Activated CD8-positive, alpha-beta memory T cell treated with anti-CD3 and anti-CD28 coated beads for 24 hours (primary cell): ENCODE measurements around the gene DDX42.
A peak's percentile ranks its signal among the peaks of the same experiment; 100 is the strongest.
"Not testable (repeated sequence)": the region's sequence is repeated elsewhere in the genome, so short reads cannot be mapped to it uniquely, and the experiment has no call there.

ENCODE experiments used
- DNase-seq: peaks from one replicate; pipeline ENCODE4 v3.0.0-alpha.2; 2020

DDX42 gene

DNA sequence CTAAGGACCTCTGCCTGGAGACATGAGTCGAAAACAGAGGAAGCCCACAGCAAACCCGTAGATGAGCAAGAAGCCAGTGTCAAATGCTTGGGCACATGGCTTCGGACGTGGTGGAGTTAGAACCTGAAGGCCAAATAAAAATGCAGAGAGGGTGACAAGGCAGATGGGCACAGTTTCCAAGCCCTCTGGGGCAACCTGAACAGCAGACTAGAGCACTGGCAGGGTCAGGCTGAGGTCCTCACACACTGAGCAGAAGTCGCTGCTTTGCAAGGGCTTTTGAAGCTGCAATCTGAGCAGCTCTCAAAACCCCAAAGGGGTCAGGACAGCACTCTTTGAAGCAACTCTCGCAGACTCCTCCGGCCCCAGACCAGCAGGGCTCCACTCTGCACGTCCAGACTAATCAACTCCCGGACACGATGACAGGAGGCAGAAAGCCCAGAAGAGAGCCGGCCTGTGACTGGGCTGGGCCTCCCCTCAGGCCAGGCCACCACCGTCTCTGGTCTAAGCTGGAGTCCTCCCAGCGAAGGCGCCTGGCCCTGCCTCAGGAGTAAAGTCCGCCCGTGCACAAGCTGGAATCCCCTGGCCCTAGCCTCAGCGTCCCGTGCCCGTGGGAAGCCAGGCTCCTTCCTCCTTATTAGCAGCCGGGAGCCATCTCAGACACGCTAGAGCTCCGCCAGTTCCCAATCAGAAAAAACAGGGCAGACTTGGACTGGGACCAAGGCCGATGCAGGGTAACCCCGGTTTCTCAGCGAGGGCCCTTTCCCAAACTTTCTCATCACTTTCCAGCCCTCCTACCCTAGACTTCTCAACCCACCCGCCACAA lies 67.6 kb downstream of the DDX42 start:
- no peak for DNase-seq

- DNase-seq = no peak
Observed at GRCh38 chr17:63842173-63842539, 68.2 kb downstream of the DDX42 start.

DNA sequence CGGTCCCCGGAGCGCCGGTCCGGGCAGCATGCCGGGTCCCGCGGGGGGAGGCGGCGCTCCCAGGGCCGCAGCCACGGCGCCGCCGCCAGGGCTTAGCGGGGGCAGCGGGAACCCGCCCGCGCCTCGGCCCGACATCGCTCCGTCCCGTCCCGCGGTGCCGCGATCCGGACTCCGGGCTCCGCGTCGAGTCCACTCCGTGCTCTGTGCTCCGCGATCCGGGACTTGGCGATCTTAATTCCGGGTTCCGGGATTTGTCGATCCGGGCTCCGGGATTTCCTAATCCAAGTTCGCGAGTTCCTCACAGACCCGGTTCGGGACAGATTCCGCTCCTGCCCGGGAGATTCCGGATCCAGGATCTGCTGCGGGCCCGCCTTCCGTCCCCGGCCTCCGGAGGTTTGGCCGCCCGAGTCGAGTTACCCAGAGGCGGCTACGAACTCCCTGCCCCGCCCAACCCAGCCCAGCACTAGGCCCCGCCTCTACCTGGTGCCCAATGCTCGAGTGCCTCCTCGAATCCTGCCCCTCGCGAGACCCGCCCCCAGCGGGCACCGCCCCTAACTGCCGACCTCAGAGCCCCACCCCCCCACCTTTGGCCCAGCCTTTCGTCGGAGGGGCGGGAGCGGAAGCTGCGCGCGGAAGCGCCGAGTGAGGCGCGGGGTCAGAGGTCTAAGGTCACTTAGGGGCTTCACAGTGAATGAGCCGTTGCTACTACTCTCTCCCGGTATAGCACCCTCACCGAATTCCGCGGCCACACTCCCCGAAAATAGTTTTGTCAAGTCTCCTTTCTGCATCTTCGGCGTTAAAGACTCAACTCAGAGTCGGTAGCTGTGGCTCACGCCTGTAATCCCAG lies 68.8 kb downstream of the DDX42 start, which contains the start of gene SMARCD2:
Gene SMARCD2 (minus strand): TSS at position 146 of the 847 bp plus-strand sequence. CDS start 11 bp downstream, at position 135.
- DNase-seq = peak; percentile 99

DNA sequence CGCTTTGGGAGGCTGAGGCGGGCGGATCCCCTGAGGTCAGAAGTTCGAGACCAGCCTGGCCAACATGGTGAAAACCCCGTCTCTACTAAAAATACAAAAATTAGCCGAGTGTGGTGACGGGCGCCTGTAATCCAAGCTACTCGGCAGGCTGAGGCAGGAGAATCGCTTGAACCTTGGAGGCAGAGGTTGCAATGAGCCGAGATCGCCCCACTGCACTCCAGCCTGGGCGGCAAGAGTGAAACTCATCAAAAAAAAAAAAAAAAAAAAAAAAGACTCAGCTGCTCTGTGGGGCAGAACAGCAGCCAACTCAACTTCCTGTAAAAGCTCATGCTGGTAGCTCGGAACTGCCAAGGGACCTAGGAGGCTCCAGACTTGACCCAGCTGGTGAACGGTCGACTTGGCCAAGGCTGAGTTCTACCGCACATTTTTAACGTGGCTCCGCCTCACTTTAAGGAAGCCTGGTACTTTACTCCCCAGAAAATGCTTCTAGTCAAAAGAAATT lies 69.5 kb downstream of the DDX42 start:
- DNase-seq = not testable (repeated sequence)

- no peak for DNase-seq
Observed at GRCh38 chr17:63843910-63844677, 70.1 kb downstream of the DDX42 start.

DNA sequence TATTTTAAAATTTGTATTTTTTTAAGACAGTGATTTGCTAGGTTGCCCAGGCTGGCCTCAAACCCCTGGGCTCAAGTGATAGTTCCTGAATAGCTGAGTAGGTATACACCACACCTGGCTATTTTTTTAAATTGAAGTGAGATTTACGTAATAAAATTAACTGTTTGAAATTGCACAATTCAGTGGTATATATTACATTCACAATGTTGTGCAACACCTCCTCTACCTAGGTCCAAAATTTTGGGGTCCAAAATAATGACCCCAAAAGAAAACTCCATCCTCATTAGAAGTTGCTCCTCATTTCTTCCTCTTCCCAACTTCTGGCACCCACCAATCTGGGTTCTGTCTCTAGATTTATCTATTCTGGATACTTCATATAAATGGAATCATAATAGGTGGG lies 71.5 kb downstream of the DDX42 start:
- no peak for DNase-seq

DNA sequence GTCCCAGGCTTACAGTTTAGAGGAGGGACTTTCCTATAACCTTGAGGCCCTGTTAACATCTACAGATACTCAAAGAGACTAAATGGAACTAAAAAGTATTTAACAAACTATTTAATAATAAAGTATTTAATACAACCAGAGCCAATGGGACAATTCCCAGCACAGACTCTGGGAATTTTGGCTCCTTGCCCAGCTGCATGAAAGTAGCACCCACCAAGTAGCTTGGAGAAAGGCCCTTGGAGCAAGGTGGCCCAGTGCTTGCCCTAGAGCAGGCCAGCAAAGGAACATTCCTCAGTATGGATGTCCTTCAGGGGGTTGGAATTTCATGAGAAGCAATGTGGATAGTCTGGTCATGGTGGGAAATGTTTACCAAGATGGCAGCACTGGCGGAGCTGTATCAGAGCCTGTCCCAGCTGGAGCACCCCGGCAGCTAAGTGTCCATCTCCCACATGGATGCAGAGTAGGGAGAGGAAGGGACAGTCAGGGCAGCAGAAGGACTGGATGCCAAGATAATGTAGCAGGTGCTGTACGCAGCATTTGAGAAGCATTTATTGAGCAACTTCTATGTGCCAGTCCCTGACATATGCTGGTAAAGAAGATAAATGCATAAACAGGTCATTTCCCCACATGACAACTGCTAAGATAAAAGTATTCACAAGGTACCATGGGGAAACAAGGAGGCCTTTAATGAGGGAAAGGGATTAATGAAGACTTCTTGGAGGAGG lies 73.7 kb downstream of the DDX42 start:
- DNase-seq = no peak

DNA sequence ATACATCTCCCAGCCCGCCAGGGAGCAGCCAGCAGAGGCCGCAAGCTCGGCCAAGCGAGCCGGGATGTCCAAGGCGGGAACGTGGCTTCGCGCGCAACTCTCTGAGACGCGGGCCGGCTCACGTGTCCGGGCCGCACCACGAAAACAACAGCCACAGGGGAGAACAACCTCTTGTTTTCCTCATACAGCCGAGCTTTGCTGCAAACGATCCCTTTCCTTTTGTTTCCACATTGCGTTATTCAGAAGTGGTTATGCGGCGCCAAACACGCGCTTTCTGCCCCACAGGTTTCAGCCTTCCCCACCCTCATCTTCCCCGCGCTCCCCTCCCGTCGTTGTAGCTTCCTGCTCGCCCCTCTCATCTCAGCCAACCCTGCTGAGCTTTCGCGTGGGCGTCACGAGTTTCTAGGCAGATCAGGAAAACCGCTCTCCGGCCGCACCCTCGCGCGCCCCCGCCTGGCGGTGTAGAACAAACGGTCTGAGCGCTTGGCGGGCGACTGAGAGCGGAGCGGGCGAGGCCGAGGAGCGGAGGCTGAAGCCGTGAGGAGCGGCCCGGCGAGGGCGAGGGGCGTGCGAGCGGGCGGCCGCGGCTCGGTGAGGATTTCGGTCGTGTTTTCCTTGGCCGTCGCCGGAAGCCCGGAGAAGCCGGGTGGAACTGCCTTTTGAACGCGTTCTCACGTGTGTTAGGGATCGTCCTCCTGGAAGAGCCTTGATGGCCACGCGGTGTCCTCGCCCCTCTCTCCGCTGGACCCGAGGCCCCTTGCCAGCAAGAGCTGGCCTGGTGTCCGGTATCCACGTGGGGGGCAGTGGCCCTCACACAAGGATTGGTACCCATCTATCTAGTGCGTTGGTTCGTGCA lies 75.1 kb downstream of the DDX42 start:
- peak; percentile 99 for DNase-seq

DNA sequence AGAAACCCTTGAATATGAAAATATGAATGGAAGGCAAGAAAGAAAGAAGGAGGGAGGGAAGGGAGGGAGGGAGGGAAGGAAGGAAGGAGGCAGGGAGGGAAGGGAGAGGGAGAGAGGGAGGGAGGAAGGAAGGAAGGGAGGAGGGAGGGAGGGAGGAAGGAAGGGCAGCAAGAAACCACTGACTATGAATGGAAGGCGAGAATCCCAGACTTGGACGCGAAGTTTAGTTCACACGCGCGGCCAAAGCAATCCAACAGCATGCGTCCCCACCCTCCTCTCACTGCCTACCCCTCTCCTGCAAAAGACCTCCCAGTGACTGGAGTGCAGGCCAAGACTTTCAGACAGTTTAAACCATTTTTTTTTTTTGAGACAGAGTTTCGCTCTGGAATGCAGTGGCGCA lies 76.4 kb downstream of the DDX42 start:
- no peak for DNase-seq

DNA sequence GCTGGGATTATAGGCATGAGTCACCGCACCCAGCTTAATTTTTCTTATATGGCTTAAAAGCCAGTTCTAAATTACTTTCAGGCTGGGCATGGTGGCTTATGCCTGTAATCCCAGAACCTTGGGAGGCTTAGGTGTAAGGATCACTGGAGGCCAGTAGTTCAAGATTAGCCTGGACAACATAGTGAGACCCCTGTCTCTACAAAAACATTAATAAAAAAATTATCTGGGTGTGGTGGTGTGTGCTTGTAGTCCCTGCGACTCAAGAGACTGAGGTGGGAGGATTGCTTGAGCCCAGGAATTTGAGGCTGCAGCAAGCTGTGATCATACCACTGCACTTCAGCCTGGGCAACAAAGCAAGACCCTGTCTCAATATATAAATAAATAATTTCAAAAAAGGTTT lies 79.3 kb downstream of the DDX42 start:
- no peak for DNase-seq

DNA sequence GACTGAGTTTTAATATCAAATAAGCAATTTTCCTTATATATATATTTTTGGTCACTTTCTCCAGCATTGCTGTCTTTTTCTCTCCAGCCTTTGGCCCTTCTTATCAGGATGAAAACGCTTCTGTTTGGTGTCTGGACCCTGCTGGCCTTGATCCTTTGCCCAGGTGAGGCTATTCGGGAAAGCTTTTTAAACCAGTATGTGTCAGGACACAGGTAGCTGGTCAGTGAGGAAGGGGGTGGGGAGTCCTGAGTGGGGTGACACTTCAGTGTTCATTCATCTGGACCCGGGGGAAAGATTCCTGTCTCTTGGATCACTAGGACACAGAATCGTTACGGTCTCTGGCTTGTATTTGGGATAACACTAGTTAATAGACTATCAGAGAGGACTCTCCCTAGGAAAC lies 80.7 kb downstream of the DDX42 start:
- DNase-seq = no peak

DNA sequence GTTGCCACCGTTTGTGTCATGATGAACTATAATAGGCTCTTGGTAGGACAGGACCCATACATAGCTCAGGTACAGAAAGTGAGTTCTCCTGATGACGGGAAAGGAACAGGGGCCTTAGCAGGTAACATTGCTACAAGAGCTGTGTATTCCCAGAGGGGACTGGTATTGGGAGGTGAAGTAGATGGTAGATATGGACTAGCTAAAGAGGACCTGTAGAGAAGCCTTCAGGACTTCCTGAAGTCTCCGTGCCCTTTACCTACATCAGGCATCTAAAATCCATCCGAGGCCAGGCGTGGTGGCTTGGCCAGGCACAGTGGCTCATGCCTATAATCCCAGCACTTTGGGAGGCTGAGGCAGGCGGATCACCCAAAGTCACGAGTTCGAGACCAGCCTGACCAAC lies 81.2 kb downstream of the DDX42 start:
- DNase-seq = no peak

GRCh38 chr17:63856425-63856824 lies 82.5 kb downstream of the DDX42 start:
- DNase-seq = not testable (repeated sequence)

- no peak for DNase-seq
Observed at GRCh38 chr17:63859257-63859656, 85.3 kb downstream of the DDX42 start.

DNA sequence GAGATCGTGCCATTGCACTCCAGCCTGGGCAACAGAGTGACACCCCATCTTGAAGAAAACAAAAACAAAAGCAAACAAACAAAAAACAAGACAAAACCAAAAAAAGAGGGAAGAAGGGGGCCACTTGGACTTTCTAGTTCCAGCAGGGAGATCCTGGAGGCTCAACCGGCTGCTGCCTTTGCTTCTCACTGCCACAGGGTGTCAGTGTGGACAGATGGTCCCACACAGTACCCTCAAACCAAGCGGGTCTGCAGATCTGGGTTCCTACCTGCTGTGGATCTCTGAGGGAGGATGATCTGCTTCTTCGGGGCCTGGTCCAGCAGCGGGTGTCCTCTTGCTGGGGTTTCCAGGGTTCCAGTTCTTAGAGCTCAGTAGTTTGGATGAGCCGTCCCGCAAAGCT lies 92.7 kb downstream of the DDX42 start:
- not testable (repeated sequence) for DNase-seq
